Panc1 (cell line): ENCODE results near the gene OR52W1. TPM values are rescaled to one million over a fixed set of nuclear protein-coding genes. Genes with fewer than 3 reads are reported as not detected.

Source experiments
- ATAC-seq: fragments of 200-7000 bp; cut with Tn5 transposase; 2 replicates; pipeline ENCODE4 v1.9.1; 2020; ENCODE audit warnings: mild to moderate bottlenecking, moderate library complexity
- BruUV-seq: library from RNA; stranded (reverse); fragments of 400-500 nt; replicated peaks from 2 replicates; lab custom pipeline; 2021; lab: Mats Ljungman, UMichigan
- CTCF ChIA-PET: fragments of 300-600 bp; sonication (Branson Sonifier 250); formaldehyde crosslinking; loops from one replicate; lab custom pipeline; 2022; ENCODE audit warnings: antibody characterized with exemption; lab: Charles Lee
- POLR2A ChIA-PET: fragments of 300-600 bp; sonication (Branson Sonifier 250); formaldehyde crosslinking; loops from one replicate; lab custom pipeline; 2022; ENCODE audit warnings: antibody characterized with exemption; lab: Charles Lee
- DNase-seq: peaks from one replicate; pipeline ENCODE4 v3.0.0-alpha.2; 2010; ENCODE audit warnings: low read depth, low spot score
- H3K27ac ChIP-seq: 2 replicates; pipeline ENCODE4 v1.5.1; 2011; ENCODE audit warnings: mild to moderate bottlenecking, low read length, inconsistent platforms
- H3K27me3 ChIP-seq: fragments of 200-500 bp; sonication (Bioruptor generic); 2 replicates; pipeline ENCODE4 v1.6.0; 2014; ENCODE audit warnings: low read length, inconsistent platforms; ENCODE audit not compliant: control insufficient read depth, insufficient read depth
- H3K36me3 ChIP-seq: fragments of 200-500 bp; sonication (Bioruptor generic); 2 replicates; pipeline ENCODE4 v1.5.1; 2014; ENCODE audit warnings: inconsistent platforms, mild to moderate bottlenecking, low read length, moderate library complexity; ENCODE audit not compliant: control insufficient read depth, insufficient read depth
- H3K4me1 ChIP-seq: 2 replicates; pipeline ENCODE4 v1.5.1; 2011; ENCODE audit warnings: inconsistent platforms, mild to moderate bottlenecking, low read length, moderate library complexity; ENCODE audit not compliant: control insufficient read depth, insufficient read depth
- H3K4me3 ChIP-seq, 2 experiments: 2 replicates each; pipeline ENCODE4 v1.5.1; 2011 to 2012; ENCODE audit warnings: low read depth in 2 of 2, low read length in 2 of 2, mild to moderate bottlenecking in 2 of 2, inconsistent platforms in 1 of 2, moderate library complexity in 1 of 2
- H3K9me3 ChIP-seq: fragments of 200-500 bp; sonication (Bioruptor generic); 2 replicates; pipeline ENCODE4 v1.5.1; 2014; ENCODE audit warnings: low read depth, mild to moderate bottlenecking, inconsistent platforms, low read length, moderate library complexity; ENCODE audit not compliant: control insufficient read depth, insufficient read depth
- CTCF ChIP-seq: fragments of 450-650 bp; IDR thresholded peaks from 2 replicates; pipeline ENCODE4 v1.5.1; 2017; ENCODE audit warnings: mild to moderate bottlenecking
- POLR2AphosphoS5 ChIP-seq: IDR thresholded peaks from 2 replicates; pipeline ENCODE4 v1.6.1; 2012; ENCODE audit warnings: mild to moderate bottlenecking, low read depth, low read length, moderate library complexity
- REST ChIP-seq, 2 experiments: IDR thresholded peaks; 2 replicates each; pipeline ENCODE4 v1.6.1; 2011 to 2012; ENCODE audit warnings: low read depth in 2 of 2, control low read depth in 1 of 2, low read length in 1 of 2, mild to moderate bottlenecking in 1 of 2, moderate library complexity in 1 of 2; ENCODE audit not compliant: insufficient read depth in 1 of 2
- SIN3A ChIP-seq: IDR thresholded peaks from 2 replicates; pipeline ENCODE4 v1.6.1; 2012; ENCODE audit warnings: low read depth, mild to moderate bottlenecking, low read length, moderate library complexity, borderline replicate concordance; ENCODE audit not compliant: insufficient read depth
- TCF7L2 ChIP-seq: IDR thresholded peaks from 2 replicates; pipeline ENCODE4 v1.6.1; 2011; ENCODE audit warnings: mild to moderate bottlenecking, low read depth, low read length, inconsistent platforms
- in situ Hi-C: cut with HindIII; loops from 2 replicates; pipeline ENCODE4 v1.10.0; 2016; ENCODE audit warnings: low sequenced_read_pairs, low pct_unique_long_range_greater_than_20kb
- intact Hi-C: fragments of 100-400 bp; cut with micrococcal nuclease; formaldehyde crosslinking; loops from one replicate; pipeline ENCODE4 v1.10.0; 2022; ENCODE audit not compliant: unreplicated experiment
- total RNA-seq: library from RNA; stranded (reverse); gene quantifications from one replicate; pipeline ENCODE4 v1.2.1, GENCODE V29; 2021; ENCODE audit not compliant: unreplicated experiment

Gene OR52W1
- total RNA-seq, 1 experiment from 2014 or later: not detected

DNA sequence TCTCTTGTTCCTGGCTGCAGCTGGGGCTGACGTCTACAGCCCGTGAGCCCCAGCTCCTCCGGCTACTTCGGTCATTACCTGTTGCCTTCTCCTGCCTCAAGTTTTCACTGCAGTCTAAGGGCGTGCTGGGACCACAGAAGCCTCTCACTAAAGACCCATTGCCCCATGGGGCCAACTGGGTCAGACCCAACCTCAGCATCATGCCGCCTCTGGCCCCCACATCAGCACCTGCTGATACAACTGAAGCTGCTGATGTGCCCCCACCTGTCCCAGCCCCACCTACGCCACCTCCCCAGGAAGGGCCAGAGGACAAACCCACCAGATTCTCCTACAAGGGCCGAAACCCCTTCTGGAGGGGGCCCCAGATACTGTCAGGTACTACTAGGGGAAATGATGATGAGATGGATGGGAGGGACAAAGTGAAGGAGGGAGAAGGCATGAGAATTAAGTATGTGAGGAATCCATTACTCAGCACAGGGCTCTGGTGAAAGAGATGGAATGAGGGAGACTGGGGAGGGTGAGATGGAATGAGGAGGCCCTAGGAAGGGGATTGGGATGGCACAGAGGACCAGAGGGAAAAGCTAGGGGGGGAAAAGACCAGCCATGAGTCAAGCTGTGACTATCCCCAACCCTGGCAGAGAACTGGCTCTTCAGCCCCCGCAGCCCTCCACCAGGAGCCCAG, 11.4 kb downstream of the OR52W1 start:
- POLR2A ChIA-PET: no interaction called here
- in situ Hi-C loops (no loop called here), intact Hi-C loops (no loop called here)
- H3K4me1 ChIP-seq: no peaks in the 10 kb centered on the region
- CTCF ChIA-PET: no interaction called here
- no peak for TF ChIP-seq CTCF
- no peak for TF ChIP-seq TCF7L2
- TF ChIP-seq POLR2AphosphoS5: no peak
- TF ChIP-seq SIN3A: no peak
- no peak for TF ChIP-seq REST (IDR thresholded peaks at IDR 0.05; ENCODE audit: insufficient read depth in 1 of 2, low read depth in 2 of 2, low read length in 1 of 2)
- no TSS peak for BruUV-seq
- DNase-seq (no peak), ATAC-seq (0 out of 2 replicates have a peak, but pooled peaks have one; percentile 28)
- no peak overlapping the region for H3K27ac ChIP-seq
- H3K9me3 ChIP-seq: no peaks in the 10 kb centered on the region
- no peaks in the 10 kb centered on the region for H3K27me3 ChIP-seq
- H3K4me3 ChIP-seq: no peak overlapping the region
- H3K36me3 ChIP-seq: peaks cover 3% of the 10 kb centered on the region; the same call in 1 of the 2 replicates

GRCh38 chr11:6214530-6214929, 15.5 kb downstream of the OR52W1 start:
- intact Hi-C loops: no loop called here
- in situ Hi-C loops: no loop called here
- no peak overlapping the region for H3K4me3 ChIP-seq
- no TSS peak for BruUV-seq
- ATAC-seq (no peak), DNase-seq (no peak)
- no peaks in the 10 kb centered on the region for H3K4me1 ChIP-seq
- no peak overlapping the region for H3K27ac ChIP-seq
- ChIA-PET CTCF (no interaction called here), POLR2A (no interaction called here)
- no peaks in the 10 kb centered on the region for H3K27me3 ChIP-seq
- H3K9me3 ChIP-seq: no peaks in the 10 kb centered on the region
- no peak for TF ChIP-seq SIN3A
- no peak for TF ChIP-seq TCF7L2
- TF ChIP-seq REST (IDR thresholded peaks at IDR 0.05; ENCODE audit: insufficient read depth in 1 of 2, low read depth in 2 of 2, low read length in 1 of 2): no peak
- peaks cover 8% of the 10 kb centered on the region; the same call in 1 of the 2 replicates for H3K36me3 ChIP-seq
